RPMI7951 (cell line): ENCODE measurements around the gene PLA2G2A. TPM values are rescaled to one million over a fixed set of nuclear protein-coding genes. Genes with fewer than 3 reads are reported as not detected.
"Not testable (repeated sequence)": the region's sequence is repeated elsewhere in the genome, so short reads cannot be mapped to it uniquely, and the experiment has no call there.

Experiments used
- DNase-seq: peaks from one replicate; pipeline ENCODE4 v3.0.0-alpha.2; 2012; ENCODE audit warnings: low read depth
- total RNA-seq: library from RNA; depleted of rRNA; stranded (reverse); fragments of >200 nt; shearing (Covaris generic); gene quantifications from 2 replicates; pipeline ENCODE4 v1.2.3, GENCODE V29; 2014; rRNA removed

The PLA2G2A gene, protein sequence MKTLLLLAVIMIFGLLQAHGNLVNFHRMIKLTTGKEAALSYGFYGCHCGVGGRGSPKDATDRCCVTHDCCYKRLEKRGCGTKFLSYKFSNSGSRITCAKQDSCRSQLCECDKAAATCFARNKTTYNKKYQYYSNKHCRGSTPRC
- not detected in 2 replicates for total RNA-seq

DNA sequence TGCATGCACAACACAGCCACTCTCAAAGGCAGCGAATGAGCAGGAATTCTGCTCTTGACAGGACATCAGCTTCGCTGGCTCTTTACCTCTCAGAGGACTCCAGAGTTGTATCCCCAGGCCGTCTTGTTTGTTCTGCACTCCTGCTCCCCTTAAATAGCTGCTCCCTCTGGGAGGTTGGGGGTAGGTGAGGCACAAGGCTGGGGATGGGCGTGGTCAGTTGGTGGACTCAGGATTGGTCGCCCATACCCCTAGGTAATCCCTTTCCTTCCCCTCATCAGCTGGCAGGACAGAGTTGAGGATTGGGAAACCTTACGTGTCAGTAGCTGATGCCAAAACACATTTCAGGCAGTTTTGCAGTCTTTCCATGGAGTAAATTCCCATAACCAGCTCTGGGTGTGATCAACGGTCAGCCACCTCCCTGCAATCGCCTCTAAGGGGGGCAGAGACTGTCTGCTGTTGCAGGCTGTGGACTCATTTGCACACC lies at the start of gene PLA2G2A:
Gene PLA2G2A (minus strand): TSS at position 125 of the 484 bp plus-strand sequence. CDS start 845 bp downstream, outside the sequence.
- DNase-seq: no peak

DNA sequence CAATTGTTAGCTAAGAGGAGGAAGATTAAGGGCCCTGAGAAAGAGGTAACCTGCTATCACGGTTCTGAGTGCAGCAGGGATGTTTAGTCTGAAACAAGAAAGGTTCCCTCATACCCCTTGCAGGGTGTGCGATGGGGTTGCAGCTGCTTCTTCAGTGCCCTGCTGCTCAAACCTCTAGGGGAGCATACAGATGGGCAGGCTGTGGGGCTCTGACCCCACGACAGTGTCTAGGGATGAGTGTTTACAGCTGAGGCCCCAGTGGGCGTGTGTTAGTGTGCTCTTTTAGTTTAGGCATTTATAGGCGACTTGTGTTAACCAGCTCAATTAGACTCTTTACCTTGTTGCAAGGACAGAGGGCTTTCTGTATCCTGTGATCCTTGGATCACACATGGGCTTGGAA lies 49.3 kb upstream of the PLA2G2A start:
- DNase-seq: no peak

DNA sequence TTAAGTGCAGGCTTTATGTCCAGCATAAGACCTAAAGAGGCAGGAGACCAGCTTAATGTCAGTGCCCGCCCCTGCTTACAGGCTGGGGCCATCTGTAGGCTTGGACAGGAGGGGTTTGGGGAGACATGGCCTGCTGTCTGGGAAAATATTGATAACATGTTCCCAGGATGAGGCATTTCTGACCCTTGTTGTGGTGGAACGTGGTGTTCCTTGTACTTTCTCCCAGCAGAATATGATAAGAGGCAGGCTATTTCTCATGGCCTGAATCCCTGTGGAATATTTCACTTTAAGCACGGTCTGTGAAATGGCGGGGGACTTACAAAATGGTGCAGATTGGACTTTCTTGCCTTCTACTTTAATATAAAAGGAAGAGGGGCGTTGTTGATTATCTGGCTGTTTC lies 48.7 kb upstream of the PLA2G2A start:
- no peak for DNase-seq

DNA sequence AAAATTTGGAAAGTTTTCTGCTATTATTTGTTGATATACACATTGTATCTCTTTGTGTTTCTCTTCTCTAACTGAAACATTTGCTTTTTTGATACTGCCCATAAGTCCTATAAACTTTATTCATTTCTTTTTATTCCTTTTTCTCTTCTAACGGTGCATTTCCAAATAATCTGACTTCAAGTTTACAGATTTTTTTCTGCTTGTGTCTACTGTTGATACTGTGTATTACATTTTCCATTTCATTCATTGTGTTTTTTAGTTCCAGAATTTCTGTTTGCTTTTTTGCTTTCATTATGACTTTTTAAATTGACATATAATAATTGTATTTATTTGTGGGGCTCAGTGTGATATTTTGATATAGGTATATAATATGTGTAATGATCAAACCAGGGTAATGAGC lies 38.3 kb upstream of the PLA2G2A start:
- no peak for DNase-seq

DNA sequence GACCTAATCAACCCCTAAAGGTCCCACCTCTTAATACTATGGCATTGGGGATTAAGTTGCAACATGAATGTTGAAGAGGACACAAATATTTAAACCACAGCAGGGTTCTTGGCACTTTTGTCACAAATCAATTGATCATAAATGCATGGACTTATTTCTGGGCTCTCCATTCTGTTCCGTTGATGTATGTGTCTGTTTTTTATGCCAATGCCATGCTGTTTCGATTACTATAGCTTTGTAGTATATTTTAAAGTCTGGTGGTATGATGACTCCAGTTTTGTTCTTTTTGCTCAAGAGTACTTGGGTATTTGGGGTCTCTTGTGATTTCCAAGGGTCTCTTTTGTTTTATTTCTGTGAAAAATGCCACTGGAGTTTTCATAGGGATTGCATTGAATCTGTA lies 34.7 kb upstream of the PLA2G2A start:
- DNase-seq: no peak

DNA sequence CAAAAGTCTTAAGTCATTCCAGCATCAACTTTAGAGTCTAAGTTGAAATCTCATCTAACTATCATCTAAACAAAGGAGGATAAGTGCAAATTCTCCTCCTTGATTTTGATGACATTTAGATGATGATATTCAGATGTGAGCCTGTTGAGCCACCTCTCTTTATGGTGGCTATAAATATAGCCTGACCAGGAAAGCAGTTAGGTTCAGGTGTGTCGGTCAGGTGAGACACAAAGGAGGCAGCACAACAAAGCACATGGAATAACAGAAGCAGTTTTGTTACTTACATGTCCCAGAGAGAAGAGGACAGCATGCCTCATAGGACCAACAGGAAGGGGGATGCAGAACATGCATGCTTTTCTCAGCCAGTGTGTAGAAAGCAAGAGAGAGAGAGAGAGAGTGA lies 30.6 kb upstream of the PLA2G2A start:
- DNase-seq: no peak

DNA sequence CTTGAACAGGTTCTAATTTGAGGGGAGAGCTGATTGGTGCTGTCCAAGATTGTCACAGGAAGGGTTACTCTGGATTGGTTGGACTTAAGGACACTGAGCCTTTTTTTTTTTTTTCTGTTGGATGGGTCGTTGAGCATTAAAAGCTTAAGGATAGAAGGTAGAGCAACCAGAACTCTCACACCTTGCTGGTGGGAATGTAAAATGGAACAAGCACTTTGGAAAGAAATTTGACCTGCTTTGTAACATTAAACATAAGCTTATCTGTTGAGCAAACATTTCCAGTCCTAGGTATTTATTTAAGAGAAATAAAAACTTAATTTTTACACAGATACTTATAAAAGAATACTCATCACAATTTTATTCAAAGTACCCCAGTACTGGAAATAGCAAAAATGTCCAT lies 29.8 kb upstream of the PLA2G2A start:
- DNase-seq: no peak

DNA sequence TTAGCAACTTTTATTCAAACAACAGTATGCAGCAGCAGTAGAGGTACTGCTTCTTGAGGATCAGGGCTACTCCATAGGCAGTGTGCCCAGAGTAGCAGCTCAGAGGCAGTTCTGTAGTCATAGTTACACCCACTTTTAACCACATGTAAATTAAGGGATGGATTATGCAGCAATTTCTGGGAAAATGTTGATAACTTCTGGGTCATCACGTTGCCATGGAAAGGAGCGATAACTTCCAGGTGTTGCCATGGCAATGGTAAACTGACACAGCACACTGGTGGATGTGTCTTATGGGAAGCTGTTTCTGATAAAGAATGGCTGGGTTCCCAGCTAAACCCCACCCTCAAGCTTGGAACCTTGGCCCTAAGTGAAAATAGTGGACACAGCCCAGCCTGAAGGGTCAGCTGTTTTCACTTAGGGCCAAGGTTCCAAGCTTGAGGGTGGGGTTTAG lies 29.0 kb upstream of the PLA2G2A start:
- peak; percentile 56 for DNase-seq

DNA sequence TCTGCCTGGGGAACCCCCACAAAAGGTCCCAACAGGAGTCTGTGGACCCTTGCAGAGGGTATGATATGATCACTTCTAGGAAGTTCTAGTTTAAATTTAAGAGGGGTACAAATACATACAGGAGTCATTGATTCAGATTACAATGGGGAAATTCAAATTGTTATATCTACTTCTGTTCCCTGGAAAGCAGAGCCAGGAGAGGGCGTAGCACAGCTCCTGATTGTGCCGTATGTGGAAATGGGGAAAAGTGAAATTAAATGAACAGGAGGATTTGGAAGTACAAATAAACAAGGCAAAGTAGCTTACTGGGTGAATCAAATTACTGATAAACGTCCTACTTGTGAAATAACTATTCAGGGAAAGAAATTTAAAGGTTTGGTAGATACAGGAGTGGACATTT lies 19.4 kb upstream of the PLA2G2A start:
- DNase-seq: peak; percentile 9

DNA sequence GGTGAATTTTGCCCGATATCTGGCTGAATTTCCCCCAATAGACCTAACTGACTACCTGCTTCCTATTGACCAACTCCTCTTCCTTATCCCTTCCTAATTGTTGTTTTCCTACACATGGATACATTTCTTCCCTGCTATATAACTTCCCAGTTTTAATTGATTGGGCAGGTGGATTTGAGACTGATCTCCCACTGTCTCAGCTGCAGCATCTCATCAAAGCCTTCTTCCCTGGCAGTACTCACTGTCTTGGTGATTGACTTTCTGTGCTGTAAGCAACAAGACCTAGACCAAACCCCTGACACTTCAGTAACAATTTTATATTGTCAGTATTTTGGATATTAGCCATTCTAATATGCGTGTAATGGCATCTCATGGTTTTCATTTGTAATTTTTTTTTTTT lies 11.3 kb upstream of the PLA2G2A start:
- DNase-seq: no peak

DNA sequence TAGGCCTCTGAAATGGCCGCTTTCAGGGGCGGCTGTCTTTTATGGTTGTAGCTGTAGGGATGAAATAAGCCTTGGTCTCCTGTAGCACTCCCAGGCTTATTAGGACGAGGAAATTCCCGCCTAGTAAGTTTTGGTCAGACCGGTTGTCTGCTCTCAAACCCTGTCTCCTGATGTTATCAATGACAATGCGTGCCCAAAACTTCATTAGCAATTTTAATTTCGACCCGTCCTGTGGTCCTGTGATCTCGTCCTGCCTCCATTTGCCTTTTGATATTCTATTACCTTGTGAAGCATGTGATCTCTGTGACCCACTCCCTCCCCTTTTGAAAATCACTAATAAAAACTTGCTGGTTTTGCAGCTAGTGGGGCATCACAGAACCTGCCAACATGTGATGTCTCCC lies 10.8 kb upstream of the PLA2G2A start:
- not testable (repeated sequence) for DNase-seq

DNA sequence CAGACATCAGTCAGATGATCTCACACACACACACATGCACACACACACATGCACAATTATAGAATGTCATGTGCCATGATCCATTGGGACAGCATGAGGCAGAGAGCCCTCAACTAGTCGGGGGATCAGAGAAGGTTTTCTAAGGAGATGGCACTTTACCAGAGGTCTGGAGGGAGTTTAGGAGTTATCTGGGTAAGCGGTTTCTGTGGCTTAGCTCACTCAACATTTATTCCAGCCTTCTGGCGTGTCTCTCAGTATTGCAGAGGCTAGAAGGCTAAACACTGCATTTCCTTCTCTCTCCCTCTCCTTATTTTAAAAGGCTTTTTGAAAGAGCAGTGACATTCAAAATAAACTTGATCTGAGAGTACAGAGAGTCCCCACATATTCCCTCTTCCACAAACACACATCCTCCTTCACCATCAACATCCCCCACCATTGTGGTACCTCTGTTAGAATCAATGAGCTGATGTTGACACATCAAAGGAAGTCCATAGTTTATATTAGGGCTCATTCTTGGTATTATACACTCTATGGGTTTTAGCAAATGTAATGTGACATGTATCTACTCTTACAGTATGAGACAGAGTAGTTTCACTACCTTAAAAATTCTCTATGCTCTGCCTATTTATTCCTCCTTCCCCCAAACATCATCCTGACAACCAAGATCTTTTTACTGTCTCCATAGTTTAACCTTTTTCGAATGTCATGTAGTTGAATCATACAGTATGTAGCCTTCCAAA lies 9.0 kb upstream of the PLA2G2A start:
- DNase-seq: no peak

DNA sequence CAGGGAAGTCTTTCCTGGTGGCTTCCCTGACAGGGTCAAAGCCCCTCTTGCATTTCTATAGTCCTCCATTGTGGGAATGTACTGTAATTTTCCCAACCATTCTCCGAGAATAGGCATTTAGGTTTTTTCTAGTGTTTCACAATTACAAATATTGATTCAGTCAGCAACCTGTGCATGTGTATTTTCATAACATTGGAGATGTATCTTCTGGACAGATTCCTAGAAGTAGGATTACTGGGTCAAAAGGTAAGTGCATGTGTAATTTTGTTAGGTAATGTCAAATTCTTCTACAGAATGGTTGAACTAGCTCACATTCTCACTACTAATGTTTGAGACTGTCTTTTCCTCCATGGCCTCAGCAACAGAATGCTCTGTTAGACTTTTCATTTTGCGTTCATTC lies 8.3 kb upstream of the PLA2G2A start:
- DNase-seq: no peak

DNA sequence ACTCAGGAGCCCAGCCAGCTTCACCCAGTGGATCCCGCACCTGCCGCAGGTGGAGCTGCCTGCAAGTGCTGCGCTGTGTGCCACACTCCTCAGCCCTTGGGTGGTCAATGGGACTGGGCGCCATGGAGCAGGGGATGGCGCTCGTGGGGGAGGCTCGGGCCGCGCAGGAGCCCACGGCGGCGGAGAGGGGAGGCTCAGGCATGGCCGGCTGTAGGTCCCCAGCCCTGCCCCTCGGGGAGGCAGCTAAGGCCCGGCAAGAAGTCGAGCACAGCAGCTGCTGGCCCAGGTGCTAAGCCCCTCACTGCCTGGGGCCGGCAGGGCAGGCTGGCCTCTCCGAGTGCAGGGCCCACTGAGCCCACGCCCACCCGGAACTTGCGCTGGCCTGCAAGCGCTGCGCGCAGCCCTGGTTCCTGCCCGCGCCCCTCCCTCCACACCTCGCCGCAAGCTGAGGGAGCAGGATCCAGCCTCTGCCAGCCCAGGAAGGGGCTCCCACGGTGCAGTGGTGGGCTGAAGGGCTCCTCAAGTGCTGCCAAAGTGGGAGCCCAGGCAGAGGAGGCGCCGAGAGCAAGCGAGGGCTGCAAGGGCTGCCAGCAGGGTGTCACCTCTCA lies 5.1 kb upstream of the PLA2G2A start:
- DNase-seq: not testable (repeated sequence)

DNA sequence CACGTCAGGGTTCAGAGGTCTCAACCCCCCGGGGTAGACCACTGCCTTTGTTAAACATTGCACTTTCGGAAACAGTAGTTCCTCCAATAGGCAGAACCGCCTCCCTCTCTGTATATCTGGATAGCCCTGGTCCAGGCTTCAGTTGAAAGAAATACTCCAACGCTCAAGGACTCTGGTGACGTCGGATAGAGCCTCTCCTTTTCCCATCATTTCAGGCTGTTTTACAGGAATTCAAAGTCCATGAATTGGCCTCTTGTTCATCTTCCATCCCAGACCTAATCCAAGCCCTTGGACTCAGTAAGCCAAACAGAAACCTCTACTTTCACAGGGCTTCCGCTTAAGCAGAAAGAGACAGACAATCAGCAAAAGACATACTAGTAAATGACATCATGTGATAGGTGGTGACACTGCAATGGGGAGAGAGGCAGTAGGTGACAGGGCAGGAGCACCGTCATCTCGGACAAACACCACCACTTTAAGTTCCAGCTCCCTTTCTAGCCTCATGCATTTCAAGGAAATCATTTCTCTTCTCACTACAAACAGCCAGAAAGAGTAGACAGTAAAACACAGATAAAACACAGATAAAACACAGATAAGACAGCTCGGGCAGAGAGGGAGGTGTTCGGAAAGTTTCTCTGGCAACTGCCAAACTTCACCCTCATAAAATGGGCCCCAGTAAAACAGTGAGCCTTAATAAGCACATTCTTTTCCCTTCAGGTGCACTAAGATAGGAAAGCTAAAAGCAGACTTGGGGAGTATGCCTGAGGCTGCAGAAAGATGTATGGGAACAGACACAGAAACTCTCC lies 2.3 kb upstream of the PLA2G2A start:
- no peak for DNase-seq

DNA sequence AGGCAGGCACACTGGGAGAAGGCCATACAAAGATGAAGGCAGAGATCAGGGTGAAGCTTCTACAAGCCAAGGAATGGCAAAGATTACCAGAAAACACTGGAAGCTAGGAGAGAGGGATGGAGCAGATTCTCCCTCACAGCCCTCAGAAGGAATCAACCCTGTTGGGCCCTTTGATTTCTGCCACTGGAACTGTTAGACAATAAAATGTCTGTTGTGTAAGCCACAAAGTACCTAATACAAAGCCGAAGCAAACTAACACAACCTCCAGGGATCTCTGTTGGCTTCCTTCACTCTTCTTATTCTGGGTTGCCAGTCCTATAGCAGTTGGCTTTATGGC lies 1.7 kb upstream of the PLA2G2A start:
- DNase-seq: no peak

DNA sequence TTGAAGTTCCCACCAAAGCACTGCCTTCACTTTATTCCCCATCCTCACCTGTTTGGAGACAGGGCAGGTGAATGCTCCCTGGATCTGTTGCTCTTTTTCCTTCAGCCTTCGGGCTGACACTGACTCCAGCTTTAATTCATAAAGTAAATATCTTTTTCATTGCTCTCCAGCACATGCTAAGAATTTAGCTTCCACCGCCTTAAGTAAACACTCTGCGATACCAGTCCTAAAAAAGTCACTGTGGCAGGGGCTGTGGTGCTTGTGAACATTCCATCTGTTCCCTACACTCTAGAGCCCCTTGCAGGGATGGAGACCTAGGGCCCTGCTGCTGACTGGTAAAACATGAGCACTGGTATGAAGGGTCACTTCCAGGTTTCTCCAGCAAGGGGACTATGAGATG lies 896 bp upstream of the PLA2G2A start:
- no peak for DNase-seq

DNA sequence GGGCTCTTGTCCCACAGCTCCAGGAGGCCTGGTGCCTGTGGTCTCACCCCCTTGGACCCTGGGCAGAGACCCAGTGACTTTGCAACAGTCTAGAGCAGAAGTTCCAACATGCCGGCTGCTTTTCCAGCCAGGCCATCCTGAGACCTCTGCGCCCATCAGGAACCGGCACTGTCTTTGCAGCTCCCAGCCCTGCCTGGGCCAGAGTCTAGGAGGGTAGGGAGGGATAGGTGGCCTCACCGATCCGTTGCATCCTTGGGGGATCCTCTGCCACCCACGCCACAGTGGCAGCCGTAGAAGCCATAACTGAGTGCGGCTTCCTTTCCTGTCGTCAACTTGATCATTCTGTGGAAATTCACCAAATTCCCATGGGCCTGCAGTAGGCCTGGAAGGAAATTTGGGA lies 1.3 kb downstream of the PLA2G2A start:
- no peak for DNase-seq

DNA sequence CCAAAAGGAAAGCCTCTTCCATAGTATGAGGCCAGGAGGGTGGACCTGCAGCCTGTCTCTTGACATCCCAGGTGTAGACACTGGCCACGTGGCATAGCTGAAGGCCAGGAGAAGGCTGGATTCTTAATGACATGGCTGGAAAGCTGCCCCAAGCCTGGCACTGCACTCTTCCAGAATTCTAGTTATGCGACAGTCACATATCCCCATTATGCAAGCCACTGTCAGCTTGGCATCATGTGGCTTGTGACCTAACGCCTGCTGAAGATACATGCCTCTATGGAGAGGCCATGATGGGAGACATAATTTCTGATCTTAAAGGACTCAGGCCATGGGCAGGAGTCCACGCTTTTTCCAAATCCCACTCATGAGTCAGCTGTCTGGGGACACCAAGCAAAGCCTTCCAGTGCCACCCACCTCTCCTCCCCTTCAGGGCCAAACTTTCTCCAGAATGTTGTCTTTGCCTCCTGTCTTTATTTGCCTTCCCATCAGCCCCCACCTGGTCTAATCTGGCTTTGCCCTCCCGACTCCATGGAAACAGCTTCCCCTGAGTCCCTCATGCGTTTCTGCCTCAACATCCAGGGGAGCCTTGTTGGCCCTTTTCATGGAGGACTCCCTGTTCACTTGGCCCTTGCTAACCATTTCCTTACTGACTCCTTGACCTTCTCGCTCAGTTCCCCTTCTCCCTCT lies 3.0 kb downstream of the PLA2G2A start:
- DNase-seq: no peak

DNA sequence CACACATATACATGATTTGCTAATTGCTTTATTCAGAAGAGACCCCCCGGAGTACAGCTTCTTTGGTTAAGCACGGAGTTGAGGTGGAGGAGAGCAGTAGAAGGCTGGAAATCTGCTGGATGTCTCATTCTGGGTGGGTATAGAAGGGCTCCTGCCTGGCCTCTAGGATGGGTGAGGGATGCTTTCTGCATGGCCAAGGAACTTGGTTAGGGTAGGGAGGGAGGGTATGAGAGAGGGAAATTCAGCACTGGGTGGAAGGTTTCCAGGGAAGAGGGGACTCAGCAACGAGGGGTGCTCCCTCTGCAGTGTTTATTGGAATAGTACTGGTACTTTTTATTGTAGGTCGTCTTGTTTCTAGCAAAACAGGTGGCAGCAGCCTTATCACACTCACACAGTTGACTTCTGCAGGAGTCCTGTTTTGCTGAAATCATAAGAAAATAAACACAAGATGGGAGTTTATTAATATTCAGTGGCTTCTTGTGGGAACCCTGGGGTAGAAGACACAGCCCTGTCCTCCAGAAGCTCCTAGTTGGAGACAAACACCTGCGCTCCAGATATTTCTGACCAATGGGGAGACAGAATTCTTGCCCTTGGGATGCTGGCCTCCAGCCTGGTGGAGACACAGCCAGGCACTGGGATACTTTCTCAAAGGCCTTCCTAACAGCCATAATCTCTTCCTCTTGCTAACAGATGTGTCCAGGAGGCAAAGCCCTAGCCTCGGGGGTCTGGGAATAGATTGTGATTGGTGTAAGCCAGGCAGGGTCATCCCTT lies 3.8 kb downstream of the PLA2G2A start:
- DNase-seq: no peak

DNA sequence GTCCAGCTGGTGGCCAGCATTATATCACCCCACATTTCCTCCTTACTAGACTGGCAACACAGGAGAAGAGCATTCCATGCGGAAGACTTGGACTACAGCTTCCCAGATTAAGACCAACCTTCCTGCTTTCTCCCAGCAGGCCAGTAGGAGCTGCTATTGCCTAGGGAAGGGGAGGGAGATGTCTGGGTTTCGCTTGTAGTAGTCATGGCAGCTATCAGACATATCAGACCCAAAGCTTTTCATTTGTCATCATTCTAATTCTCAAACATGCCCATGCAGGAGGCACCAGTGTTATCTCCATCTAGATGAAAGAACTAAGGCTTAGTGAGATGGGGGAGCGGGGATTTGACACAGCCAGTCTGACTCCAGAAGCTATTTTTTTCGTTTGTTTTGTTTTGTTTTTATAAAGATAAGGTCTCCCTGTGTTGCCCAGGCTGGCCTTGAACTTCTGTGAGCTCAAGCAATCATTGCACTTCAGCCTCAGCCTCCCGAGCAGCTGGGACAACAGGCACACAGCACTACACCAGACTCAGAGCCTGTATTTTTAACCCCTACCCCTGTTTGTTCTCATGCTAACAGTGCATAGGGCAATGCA lies 4.5 kb downstream of the PLA2G2A start:
- peak; percentile 75 for DNase-seq
